H1 (cell line): Measurements from ENCODE around the gene DPP3. TPM values are rescaled to one million over a fixed set of nuclear protein-coding genes. Genes with fewer than 3 reads are reported as not detected.

Experiments used
- ASH2L ChIP-seq: fragments of 200-600, 300-600 bp; sonication (generic); IDR thresholded peaks from one replicate; pipeline ENCODE4 v1.7.1; 2017; ENCODE audit warnings: low read length
- CHD1 ChIP-seq: IDR thresholded peaks from 2 replicates; pipeline ENCODE4 v1.6.1; 2012; ENCODE audit warnings: low read depth, low read length, improper control_type of control experiment
- CHD2 ChIP-seq: IDR thresholded peaks from 2 replicates; pipeline ENCODE4 v1.6.1; 2012; ENCODE audit warnings: low read length, improper control_type of control experiment
- CREB1 ChIP-seq: IDR thresholded peaks from 2 replicates; pipeline ENCODE4 v1.6.1; 2012; ENCODE audit warnings: inconsistent platforms
- FOSL1 ChIP-seq: IDR thresholded peaks from 2 replicates; pipeline ENCODE4 v1.6.1; 2011; ENCODE audit warnings: mild to moderate bottlenecking, low read depth, low read length, moderate library complexity; ENCODE audit not compliant: insufficient read depth
- HDAC2 ChIP-seq, 2 experiments: fragments of 300-600 bp in 1 of 2; sonication (generic) in 1 of 2; IDR thresholded peaks; 2 replicates each; pipeline ENCODE4 v1.6.1; 2011 to 2012; ENCODE audit warnings: low read depth in 2 of 2, low read length in 2 of 2, mild to moderate bottlenecking in 2 of 2, moderate library complexity in 2 of 2, borderline replicate concordance in 1 of 2, inconsistent platforms in 1 of 2
- HDAC6 ChIP-seq: IDR thresholded peaks from one replicate; pipeline ENCODE4 v1.7.1; 2012; ENCODE audit warnings: low read depth, mild to moderate bottlenecking, inconsistent platforms, low read length, moderate library complexity
- NANOG ChIP-seq: IDR thresholded peaks from 2 replicates; pipeline ENCODE4 v1.6.1; 2011; ENCODE audit warnings: low read length, low read depth, mild to moderate bottlenecking, inconsistent platforms; ENCODE audit not compliant: insufficient read depth, poor library complexity, severe bottlenecking
- PHF8 ChIP-seq: fragments of 200-600 bp; sonication (generic); conservative IDR thresholded peaks from 2 replicates; pipeline ENCODE4 v1.7.1; 2012; ENCODE audit warnings: low read depth, mild to moderate bottlenecking, inconsistent platforms, low read length, moderate library complexity
- POLR2AphosphoS5 ChIP-seq: IDR thresholded peaks from 2 replicates; pipeline ENCODE4 v1.6.1; 2011; ENCODE audit warnings: low read depth, low read length
- RBBP5 ChIP-seq: IDR thresholded peaks from 2 replicates; pipeline ENCODE4 v1.7.1; 2012; ENCODE audit warnings: low read depth, mild to moderate bottlenecking, inconsistent platforms, low read length, moderate library complexity, borderline replicate concordance
- RNF2 ChIP-seq: fragments of 200-900, 300-1000 bp; sonication (generic); IDR thresholded peaks from 2 replicates; pipeline ENCODE4 v1.7.1; 2016; ENCODE audit warnings: borderline replicate concordance, low read depth, mild to moderate bottlenecking, antibody characterized with exemption, low read length; ENCODE audit not compliant: poor library complexity, severe bottlenecking; ENCODE audit errors: missing control alignments
- RXRA ChIP-seq: IDR thresholded peaks from 2 replicates; pipeline ENCODE4 v1.6.1; 2011; ENCODE audit warnings: low read depth, mild to moderate bottlenecking, low read length, moderate library complexity; ENCODE audit not compliant: insufficient read depth
- SIN3A ChIP-seq, 2 experiments: IDR thresholded peaks in 1 of 2; conservative IDR thresholded peaks in 1 of 2; 2 replicates each; pipeline ENCODE4 v1.6.1; 2011 to 2012; ENCODE audit warnings: low read length in 2 of 2, improper control_type of control experiment in 1 of 2, low read depth in 1 of 2, mild to moderate bottlenecking in 1 of 2
- SIX5 ChIP-seq: IDR thresholded peaks from 2 replicates; pipeline ENCODE4 v1.6.1; 2011; ENCODE audit warnings: mild to moderate bottlenecking, low read depth, low read length
- SP4 ChIP-seq: IDR thresholded peaks from 2 replicates; pipeline ENCODE4 v1.6.1; 2012; ENCODE audit warnings: low read length, inconsistent platforms
- SRF ChIP-seq: IDR thresholded peaks from 2 replicates; pipeline ENCODE4 v1.6.1; 2011; ENCODE audit warnings: mild to moderate bottlenecking, low read depth, low read length, moderate library complexity
- SUZ12 ChIP-seq: fragments of 200-600 bp; sonication (generic); IDR thresholded peaks from 2 replicates; pipeline ENCODE4 v1.6.1; 2012; ENCODE audit warnings: mild to moderate bottlenecking, inconsistent platforms, low read length, moderate library complexity, mixed read lengths
- TAF7 ChIP-seq: optimal IDR thresholded peaks from 2 replicates; pipeline ENCODE3; 2011; ENCODE audit warnings: low read depth, mild to moderate bottlenecking, inconsistent platforms, low read length, moderate library complexity, borderline replicate concordance
- TEAD4 ChIP-seq: IDR thresholded peaks from 2 replicates; pipeline ENCODE4 v1.6.1; 2012; ENCODE audit warnings: low read depth, low read length, inconsistent platforms, mixed read lengths
- YY1 ChIP-seq: IDR thresholded peaks from 2 replicates; pipeline ENCODE4 v1.6.1; 2011; ENCODE audit warnings: low read depth, mild to moderate bottlenecking, low read length
- polyA plus RNA-seq, 7 experiments: library from polyadenylated mRNA; depleted of rRNA in 3 of 7; stranded (reverse) in 5 of 7; unstranded in 2 of 7; fragments of >200 nt in 5 of 7; fragments of 200-250 nt in 2 of 7; gene quantifications; 1 replicate in 5 of 7; 2 replicates in 1 of 7; 4 replicates in 1 of 7; pipeline versions ENCODE4 v1.2.1 to v1.2.3, GENCODE V29; 2011 to 2013; ENCODE audit warnings: missing spikeins in 2 of 7, mixed read lengths in 2 of 7
- total RNA-seq: library from RNA; stranded (reverse); fragmentation: NEBNext Ultra II Directional; extraction: Animal tissue kit (Norgen Biotek cat#: 25700); gene quantifications from 2 replicates; pipeline ENCODE4 v1.2.1, GENCODE V29; 2021
- TF ChIP-seq, protein P1 (sequence below): IDR thresholded peaks from 2 replicates; pipeline ENCODE4 v1.6.1; 2012; ENCODE audit warnings: inconsistent platforms
- TF ChIP-seq, protein P2 (sequence below): IDR thresholded peaks from 2 replicates; pipeline ENCODE4 v1.6.1; 2012; ENCODE audit warnings: inconsistent platforms

Gene DPP3
- total and polyA plus RNA-seq, 2 of the 8 experiments (the other 6 are each of a cell fraction or from before 2014, with no cell fraction given), result 75.1 to 82.7 TPM

DNA sequence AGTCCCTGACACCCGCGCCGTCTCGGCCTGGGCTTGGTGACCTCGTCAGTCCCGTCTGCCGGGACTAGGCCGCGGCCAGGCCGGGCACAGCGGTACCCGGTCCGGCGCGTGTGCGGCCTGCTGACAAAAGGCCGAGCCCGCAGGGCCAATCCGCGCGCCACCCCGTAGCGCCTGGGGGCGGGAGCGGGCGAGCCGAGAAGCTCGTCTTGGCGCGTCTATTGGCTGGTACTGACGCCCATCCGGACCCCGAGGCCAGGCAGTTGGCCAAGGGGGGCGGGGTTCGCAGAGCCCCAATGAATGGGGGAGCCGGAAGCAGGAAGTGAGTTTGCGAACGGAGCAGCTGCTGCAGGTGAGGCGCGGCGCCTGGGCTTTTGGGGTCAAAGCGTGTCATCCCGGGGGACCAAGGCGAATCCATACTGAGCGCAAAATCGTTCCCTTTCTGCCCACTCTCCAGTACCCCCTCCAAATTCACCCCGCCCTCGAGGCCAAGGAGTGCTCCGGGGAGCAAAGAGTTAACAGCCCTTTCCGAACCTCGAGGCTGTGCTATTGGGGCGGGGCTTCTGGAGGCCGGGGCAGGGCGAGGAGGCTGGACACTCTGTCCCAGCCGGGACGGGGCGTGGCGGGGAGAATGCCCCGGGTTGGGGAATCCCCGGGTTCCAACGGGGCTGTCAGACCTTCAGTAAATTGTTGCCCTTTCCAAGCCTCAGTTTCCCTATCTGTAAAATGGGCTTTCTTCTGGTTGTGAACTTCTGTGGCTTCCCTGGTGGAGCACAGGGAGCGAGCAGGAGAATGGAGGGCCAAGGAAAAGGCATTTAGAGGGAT is at the start of gene DPP3 (continued):
- TF ChIP-seq RNF2 (no peak), PHF8 (0 out of 2 replicates have a peak, but pooled peaks have one; percentile 93), NANOG (no peak), CHD1 (no peak), TEAD4 (no peak), POLR2AphosphoS5 (0 out of 2 replicates have a peak, but pooled peaks have one; percentile 72), HDAC2 (IDR thresholded peaks at IDR 0.05; ENCODE audit: borderline replicate concordance in 1 of 2, low read depth in 2 of 2, low read length in 2 of 2) (peak in 1 of 2 experiments; percentile 74; a peak in 2 of 4 replicates), TAF7 (peak; percentile 73), SIX5 (no peak), HDAC6 (no peak), RXRA (no peak), ASH2L (peak; percentile 69), CHD2 (peak; percentile 83), CREB1 (peak; percentile 64), FOSL1 (no peak), SRF (no peak), RBBP5 (peak; percentile 95), SUZ12 (no peak), SIN3A (conservative IDR thresholded peaks at IDR 0.05 in 1 of 2, IDR thresholded peaks at IDR 0.05 in 1 of 2; ENCODE audit: low read depth in 1 of 2, low read length in 2 of 2) (peak; percentile 94 to 95), YY1 (peak; percentile 7; the same call in 1 of the 2 replicates), SP4 (peak; percentile 86)
- TF ChIP-seq, protein P1, sequence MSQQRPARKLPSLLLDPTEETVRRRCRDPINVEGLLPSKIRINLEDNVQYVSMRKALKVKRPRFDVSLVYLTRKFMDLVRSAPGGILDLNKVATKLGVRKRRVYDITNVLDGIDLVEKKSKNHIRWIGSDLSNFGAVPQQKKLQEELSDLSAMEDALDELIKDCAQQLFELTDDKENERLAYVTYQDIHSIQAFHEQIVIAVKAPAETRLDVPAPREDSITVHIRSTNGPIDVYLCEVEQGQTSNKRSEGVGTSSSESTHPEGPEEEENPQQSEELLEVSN, result peak; percentile 60; the same call in 1 of the 2 replicates
- TF ChIP-seq, protein P2, sequence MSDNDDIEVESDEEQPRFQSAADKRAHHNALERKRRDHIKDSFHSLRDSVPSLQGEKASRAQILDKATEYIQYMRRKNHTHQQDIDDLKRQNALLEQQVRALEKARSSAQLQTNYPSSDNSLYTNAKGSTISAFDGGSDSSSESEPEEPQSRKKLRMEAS, result peak; percentile 58
